NCI-H524 treated with DMSO at 0.1 percent for 48 hours (cell line): ENCODE results near the gene INPP5J.
"Not testable (repeated sequence)": the region's sequence is repeated elsewhere in the genome, so short reads cannot be mapped to it uniquely, and the experiment has no call there.

Experiments used
- DNase-seq: peaks from one replicate; lab custom pipeline; 2025; lab: John Stamatoyannopoulos, UW

The INPP5J gene

GRCh38 chr22:31088233-31088986 lies 34.4 kb upstream of the INPP5J start:
- no peak for DNase-seq

GRCh38 chr22:31089160-31090100 lies 33.3 kb upstream of the INPP5J start:
- DNase-seq, result no peak

- no peak for DNase-seq
Observed at GRCh38 chr22:31090217-31091085, 32.3 kb upstream of the INPP5J start.

GRCh38 chr22:31091106-31091975 lies 31.4 kb upstream of the INPP5J start:
- no peak for DNase-seq

GRCh38 chr22:31092161-31092560 lies 30.6 kb upstream of the INPP5J start:
- no peak for DNase-seq

GRCh38 chr22:31093086-31093850 lies 29.5 kb upstream of the INPP5J start:
- no peak for DNase-seq

- DNase-seq, result no peak
Observed at GRCh38 chr22:31094021-31094551, 28.7 kb upstream of the INPP5J start.

- DNase-seq, result no peak
Observed at GRCh38 chr22:31094741-31095140, 28.0 kb upstream of the INPP5J start.

- DNase-seq, result no peak
Observed at GRCh38 chr22:31095637-31096249, 27.0 kb upstream of the INPP5J start.

- no peak for DNase-seq
Observed at GRCh38 chr22:31096657-31097279, 26.0 kb upstream of the INPP5J start.

- not testable (repeated sequence) for DNase-seq
Observed at GRCh38 chr22:31097539-31097938, 25.2 kb upstream of the INPP5J start.

GRCh38 chr22:31097941-31098631 lies 24.7 kb upstream of the INPP5J start:
- DNase-seq, result no peak

- no peak for DNase-seq
Observed at GRCh38 chr22:31098632-31099110, 24.1 kb upstream of the INPP5J start.

GRCh38 chr22:31099386-31099785 lies 23.4 kb upstream of the INPP5J start:
- no peak for DNase-seq

- no peak for DNase-seq
Observed at GRCh38 chr22:31099841-31100761, 22.7 kb upstream of the INPP5J start.

GRCh38 chr22:31100762-31101525 lies 21.8 kb upstream of the INPP5J start:
- DNase-seq, result no peak
